Erythroblast (primary cell): ENCODE data around the gene VAMP4.

Experiments
- GATA1 ChIP-seq: IDR thresholded peaks from 2 replicates; pipeline ENCODE4 v1.6.1; 2011; ENCODE audit warnings: low read depth, mild to moderate bottlenecking, control low read depth, low read length, moderate library complexity
- POLR2A ChIP-seq: IDR thresholded peaks from 2 replicates; pipeline ENCODE4 v1.6.1; 2011; ENCODE audit warnings: mild to moderate bottlenecking, low read length

GRCh38 chr1:171784784-171785183, 42.9 kb upstream of the VAMP4 start:
- no peak for TF ChIP-seq POLR2A
- TF ChIP-seq GATA1, result no peak
